Measurements from ENCODE around the gene ZNF569.
"Not testable (repeated sequence)": the region's sequence is repeated elsewhere in the genome, so short reads cannot be mapped to it uniquely, and the experiment has no call there.

The ZNF569 gene

GRCh38 chr19:37468961-37469777 is 1.9 kb upstream of the ZNF569 start, which contains the start of gene ZNF570:
Gene ZNF570 (plus strand): TSS chr19:37469356. CDS start chr19:37470355, 999 bp downstream.
- Histone ChIP-seq H3K9ac (ENCODE audit: low read depth, low read length) (peak within 1 kb of the TSS; percentile 79; the same call in 1 of the 2 replicates), H3K9me3 (ENCODE audit: insufficient read depth, low read depth, low read length) (peaks cover 12% of the 10 kb centered on the region), H3K27me3 (ENCODE audit: insufficient read depth, low read length) (no peaks in the 10 kb centered on the region), H3K36me3 (ENCODE audit: insufficient read depth, low read depth, low read length) (peaks cover 10% of the 10 kb centered on the region; the same call in 1 of the 2 replicates), H3K4me3 (ENCODE audit: low read length) (peak within 1 kb of the TSS; percentile 87), H3K27ac (ENCODE audit: low read length) (no peak within 1 kb of the TSS), H3K4me1 (ENCODE audit: insufficient read depth, low read length) (no peaks in the 10 kb centered on the region)

GRCh38 chr19:37467608-37468090 is 405 bp upstream of the ZNF569 start:
- peak overlapping the region; percentile 83; the same call in 1 of the 2 replicates for H3K9ac ChIP-seq (ENCODE audit: low read depth, low read length)
- peaks cover under 1% of the 10 kb centered on the region; the same call in 1 of the 2 replicates for H3K9me3 ChIP-seq (ENCODE audit: insufficient read depth, low read depth, low read length)
- no peak overlapping the region for H3K27ac ChIP-seq (ENCODE audit: low read length)
- H3K36me3 ChIP-seq (ENCODE audit: insufficient read depth, low read depth, low read length), result peaks cover 19% of the 10 kb centered on the region; the same call in 1 of the 2 replicates
- H3K27me3 ChIP-seq (ENCODE audit: insufficient read depth, low read length), result no peaks in the 10 kb centered on the region
- H3K4me3 ChIP-seq (ENCODE audit: low read length), result peak overlapping the region; percentile 99
- H3K4me1 ChIP-seq (ENCODE audit: insufficient read depth, low read length), result no peaks in the 10 kb centered on the region

- no peak overlapping the region for H3K27ac ChIP-seq (ENCODE audit: low read length)
- peak overlapping the region; percentile 83; the same call in 1 of the 2 replicates for H3K9ac ChIP-seq (ENCODE audit: low read depth, low read length)
- peak overlapping the region; percentile 99 for H3K4me3 ChIP-seq (ENCODE audit: low read length)
- H3K36me3 ChIP-seq (ENCODE audit: insufficient read depth, low read depth, low read length), result peaks cover 32% of the 10 kb centered on the region
- no peaks in the 10 kb centered on the region for H3K4me1 ChIP-seq (ENCODE audit: insufficient read depth, low read length)
- H3K9me3 ChIP-seq (ENCODE audit: insufficient read depth, low read depth, low read length), result peaks cover 3% of the 10 kb centered on the region
- no peaks in the 10 kb centered on the region for H3K27me3 ChIP-seq (ENCODE audit: insufficient read depth, low read length)
These were observed 907 bp downstream of the ZNF569 start for GRCh38 chr19:37466277-37466797.

- no peaks in the 10 kb centered on the region for H3K4me1 ChIP-seq (ENCODE audit: insufficient read depth, low read length)
- peaks cover 97% of the 10 kb centered on the region for H3K9me3 ChIP-seq (ENCODE audit: insufficient read depth, low read depth, low read length)
- H3K36me3 ChIP-seq (ENCODE audit: insufficient read depth, low read depth, low read length), result peaks cover 48% of the 10 kb centered on the region; the same call in 1 of the 2 replicates
- peak overlapping the region; percentile 16; the same call in 1 of the 2 replicates for H3K4me3 ChIP-seq (ENCODE audit: low read length)
- H3K9ac ChIP-seq (ENCODE audit: low read depth, low read length), result no peak overlapping the region
- no peaks in the 10 kb centered on the region for H3K27me3 ChIP-seq (ENCODE audit: insufficient read depth, low read length)
- H3K27ac ChIP-seq (ENCODE audit: low read length), result no peak overlapping the region
These were observed 14.6 kb downstream of the ZNF569 start for GRCh38 chr19:37452500-37453245.

GRCh38 chr19:37413313-37414084 is 53.7 kb downstream of the ZNF569 start:
- Histone ChIP-seq H3K27ac (ENCODE audit: low read length) (no peak overlapping the region), H3K36me3 (ENCODE audit: insufficient read depth, low read depth, low read length) (peaks cover 21% of the 10 kb centered on the region), H3K9ac (ENCODE audit: low read depth, low read length) (no peak overlapping the region), H3K4me1 (ENCODE audit: insufficient read depth, low read length) (no peaks in the 10 kb centered on the region), H3K9me3 (ENCODE audit: insufficient read depth, low read depth, low read length) (peaks cover 93% of the 10 kb centered on the region), H3K4me3 (ENCODE audit: low read length) (peak overlapping the region; percentile 5; the same call in 1 of the 2 replicates), H3K27me3 (ENCODE audit: insufficient read depth, low read length) (no peaks in the 10 kb centered on the region)

- H3K27me3 ChIP-seq (ENCODE audit: insufficient read depth, low read length), result no peaks in the 10 kb centered on the region
- H3K9ac ChIP-seq (ENCODE audit: low read depth, low read length), result no peak overlapping the region
- H3K36me3 ChIP-seq (ENCODE audit: insufficient read depth, low read depth, low read length), result peaks cover 21% of the 10 kb centered on the region
- peaks cover 96% of the 10 kb centered on the region for H3K9me3 ChIP-seq (ENCODE audit: insufficient read depth, low read depth, low read length)
- peak overlapping the region; percentile 43 for H3K4me3 ChIP-seq (ENCODE audit: low read length)
- H3K27ac ChIP-seq (ENCODE audit: low read length), result no peak overlapping the region
- H3K4me1 ChIP-seq (ENCODE audit: insufficient read depth, low read length), result no peaks in the 10 kb centered on the region
These were observed 54.5 kb downstream of the ZNF569 start for GRCh38 chr19:37412700-37413099.

GRCh38 chr19:37406140-37406846 is 61.0 kb downstream of the ZNF569 start:
- not testable (repeated sequence) for H3K27ac ChIP-seq (ENCODE audit: low read length); H3K36me3 ChIP-seq (ENCODE audit: insufficient read depth, low read depth, low read length); H3K9ac ChIP-seq (ENCODE audit: low read depth, low read length); H3K4me3 ChIP-seq (ENCODE audit: low read length); H3K4me1 ChIP-seq (ENCODE audit: insufficient read depth, low read length); H3K27me3 ChIP-seq (ENCODE audit: insufficient read depth, low read length)
- peaks cover 84% of the 10 kb centered on the region for H3K9me3 ChIP-seq (ENCODE audit: insufficient read depth, low read depth, low read length)

GRCh38 chr19:37403403-37403802 is 63.8 kb downstream of the ZNF569 start:
- H3K9ac ChIP-seq (ENCODE audit: low read depth, low read length), result no peak overlapping the region
- H3K9me3 ChIP-seq (ENCODE audit: insufficient read depth, low read depth, low read length), result peaks cover 81% of the 10 kb centered on the region
- no peak overlapping the region for H3K4me3 ChIP-seq (ENCODE audit: low read length)
- no peak overlapping the region for H3K27ac ChIP-seq (ENCODE audit: low read length)
- H3K4me1 ChIP-seq (ENCODE audit: insufficient read depth, low read length), result no peaks in the 10 kb centered on the region
- no peaks in the 10 kb centered on the region for H3K27me3 ChIP-seq (ENCODE audit: insufficient read depth, low read length)
- no peaks in the 10 kb centered on the region for H3K36me3 ChIP-seq (ENCODE audit: insufficient read depth, low read depth, low read length)

- Histone ChIP-seq H3K27ac (ENCODE audit: low read length) (no peak overlapping the region), H3K9me3 (ENCODE audit: insufficient read depth, low read depth, low read length) (peaks cover 80% of the 10 kb centered on the region), H3K36me3 (ENCODE audit: insufficient read depth, low read depth, low read length) (no peaks in the 10 kb centered on the region), H3K4me1 (ENCODE audit: insufficient read depth, low read length) (no peaks in the 10 kb centered on the region), H3K9ac (ENCODE audit: low read depth, low read length) (no peak overlapping the region), H3K27me3 (ENCODE audit: insufficient read depth, low read length) (no peaks in the 10 kb centered on the region), H3K4me3 (ENCODE audit: low read length) (no peak overlapping the region)
These were observed 66.2 kb downstream of the ZNF569 start for GRCh38 chr19:37401078-37401477.

GRCh38 chr19:37391399-37391798 is 75.8 kb downstream of the ZNF569 start:
- H3K27ac ChIP-seq (ENCODE audit: low read length); H3K27me3 ChIP-seq (ENCODE audit: insufficient read depth, low read length); H3K9ac ChIP-seq (ENCODE audit: low read depth, low read length); H3K4me1 ChIP-seq (ENCODE audit: insufficient read depth, low read length); H3K4me3 ChIP-seq (ENCODE audit: low read length): not testable (repeated sequence)
- peaks cover 81% of the 10 kb centered on the region for H3K9me3 ChIP-seq (ENCODE audit: insufficient read depth, low read depth, low read length)
- peaks cover 33% of the 10 kb centered on the region for H3K36me3 ChIP-seq (ENCODE audit: insufficient read depth, low read depth, low read length)
